ENCODE results near the gene OSBPL6. TPM values are rescaled to one million over a fixed set of nuclear protein-coding genes. Genes with fewer than 3 reads are reported as not detected.
A peak's percentile ranks its signal among the peaks of the same experiment; 100 is the strongest.

Gene OSBPL6
- total and polyA plus RNA-seq, 9 of the 15 experiments (the other 6 are each of a cell fraction or from before 2014, with no cell fraction given), result 3.4 to 12.7 (median 9.3) TPM

- no peak for TF ChIP-seq KLF1 (tag; IDR thresholded peaks at IDR 0.05)
- no peak for TF ChIP-seq ZNF239 (CRISPR knock-in tag; IDR thresholded peaks at IDR 0.05)
- TF ChIP-seq ARNT (IDR thresholded peaks at IDR 0.05), result peak in 1 of 2 experiments; percentile 87; a peak in 2 of 4 replicates
- TF ChIP-seq GATAD2A (IDR thresholded peaks at IDR 0.05), result peak; percentile 70
- TF ChIP-seq MLLT1 (IDR thresholded peaks at IDR 0.05), result no peak
- TF ChIP-seq SMAD2 (IDR thresholded peaks at IDR 0.05; ENCODE audit: low read depth, low read length), result no peak
- no peak for TF ChIP-seq ADNP (tag; IDR thresholded peaks at IDR 0.05)
- no peak for TF ChIP-seq USF2 (CRISPR knock-in tag; IDR thresholded peaks at IDR 0.05)
- TF ChIP-seq RUNX1 (IDR thresholded peaks at IDR 0.05; ENCODE audit: low read depth), result peak; percentile 91; the same call in 1 of the 2 replicates
- TF ChIP-seq AFF4 (CRISPR knock-in tag; IDR thresholded peaks at IDR 0.05), result no peak
- no peak for TF ChIP-seq ELK1 (CRISPR knock-in tag; IDR thresholded peaks at IDR 0.05)
- no peak for TF ChIP-seq RBM39 (optimal IDR thresholded peaks at IDR 0.05; ENCODE audit: low read depth, low read length)
- no peak for TF ChIP-seq ZNF707 (CRISPR knock-in tag; conservative IDR thresholded peaks at IDR 0.05)
- peak; percentile 98 for TF ChIP-seq TAL1 (IDR thresholded peaks at IDR 0.05)
- TF ChIP-seq HDAC6 (IDR thresholded peaks at IDR 0.05; ENCODE audit: low read depth, low read length), result no peak
- 0 out of 2 replicates have a peak, but pooled peaks have one; percentile 28 for TF ChIP-seq ZNF384 (IDR thresholded peaks at IDR 0.05; ENCODE audit: low read depth, low read length)
- TF ChIP-seq ETV6 (IDR thresholded peaks at IDR 0.05; ENCODE audit: borderline replicate concordance in 1 of 2, low read depth in 2 of 2, low read length in 1 of 2), result 0 out of 4 replicates have a peak, but pooled peaks of 1 of the 2 experiments have one; percentile 47
- no peak for TF ChIP-seq ETV6 (CRISPR knock-in tag; IDR thresholded peaks at IDR 0.05; ENCODE audit: borderline replicate concordance)
- TF ChIP-seq PML (IDR thresholded peaks at IDR 0.05; ENCODE audit: low read length), result peak; percentile 99
- TF ChIP-seq ZNF584 (CRISPR knock-in tag; IDR thresholded peaks at IDR 0.05; ENCODE audit: low read depth), result peak; percentile 57; the same call in 1 of the 2 replicates
- no peak for TF ChIP-seq EGR1 (conservative IDR thresholded peaks at IDR 0.05)
- no peak for TF ChIP-seq CBX1 (IDR thresholded peaks at IDR 0.05; ENCODE audit: low read depth)
- peak; percentile 84 for TF ChIP-seq MYNN (IDR thresholded peaks at IDR 0.05)
- TF ChIP-seq MYNN (CRISPR knock-in tag; IDR thresholded peaks at IDR 0.05), result no peak
These were observed 75.3 kb downstream of the OSBPL6 start (continued) for GRCh38 chr2:178269438-178270224.
